ENCODE measurements around the gene CAPN8.

CAPN8 gene

DNA sequence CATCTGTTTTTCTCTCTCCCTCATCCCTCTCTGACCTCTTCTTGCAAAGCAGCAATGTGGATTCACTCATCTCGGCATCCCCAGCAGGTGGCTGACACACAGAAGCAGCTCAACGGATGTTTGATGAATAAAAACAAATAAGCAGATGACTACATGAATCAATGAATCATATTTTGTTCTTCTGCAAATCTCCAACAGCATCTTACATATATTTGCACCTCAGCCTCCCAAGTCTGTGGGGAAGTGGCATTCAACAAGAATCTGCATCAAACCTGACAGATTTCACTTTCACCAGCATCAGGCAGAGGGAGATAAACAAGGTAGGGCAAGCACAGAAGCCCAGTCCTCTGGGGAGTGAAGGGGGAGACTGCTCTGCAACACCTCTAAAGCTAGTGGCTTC, 34.0 kb downstream of the CAPN8 start:
- Histone ChIP-seq H2AFZ (ENCODE audit: low read depth, low read length) (no peak overlapping the region), H3K27ac (ENCODE audit: low read length) (no peak overlapping the region), H3K4me3 (ENCODE audit: low read depth in 1 of 2, low read length in 2 of 2) (no peak overlapping the region), H3K9me3 (ENCODE audit: insufficient read depth, low read length, severe bottlenecking) (no peaks in the 10 kb centered on the region), H3K79me2 (ENCODE audit: insufficient read depth, low read length) (no peaks in the 10 kb centered on the region), H3K9ac (ENCODE audit: low read depth, low read length) (no peak overlapping the region), H3K4me1 (ENCODE audit: insufficient read depth, low read length) (no peaks in the 10 kb centered on the region), H3K36me3 (ENCODE audit: insufficient read depth, low read length) (no peaks in the 10 kb centered on the region), H4K20me1 (ENCODE audit: insufficient read depth, low read length) (no peaks in the 10 kb centered on the region), H3K4me2 (ENCODE audit: insufficient read depth, low read length) (no peak overlapping the region), H3K27me3 (ENCODE audit: insufficient read depth, low read length, poor library complexity) (peaks cover 15% of the 10 kb centered on the region)
- TF ChIP-seq CTCF (IDR thresholded peaks at IDR 0.05; ENCODE audit: borderline replicate concordance, extremely low read depth, low read length, poor library complexity, severe bottlenecking) = no peak
- no peak for TF ChIP-seq EZH2 (IDR thresholded peaks at IDR 0.05; ENCODE audit: borderline replicate concordance, low read depth, low read length, severe bottlenecking)
- DNase-seq (no peak), ATAC-seq (ENCODE audit: insufficient read depth, low read depth) (no peak)

GRCh38 chr1:223629126-223629457, 36.4 kb downstream of the CAPN8 start:
- ATAC-seq (ENCODE audit: insufficient read depth, low read depth) = no peak
- peaks cover 12% of the 10 kb centered on the region for H3K27me3 ChIP-seq (ENCODE audit: insufficient read depth, low read length, poor library complexity)
- no peak overlapping the region for H2AFZ ChIP-seq (ENCODE audit: low read depth, low read length)
- no peaks in the 10 kb centered on the region for H4K20me1 ChIP-seq (ENCODE audit: insufficient read depth, low read length)
- H3K4me1 ChIP-seq (ENCODE audit: insufficient read depth, low read length) = no peaks in the 10 kb centered on the region
- H3K36me3 ChIP-seq (ENCODE audit: insufficient read depth, low read length) = no peaks in the 10 kb centered on the region
- H3K9ac ChIP-seq (ENCODE audit: low read depth, low read length) = no peak overlapping the region
- no peak overlapping the region for H3K4me2 ChIP-seq (ENCODE audit: insufficient read depth, low read length)
- H3K27ac ChIP-seq (ENCODE audit: low read length) = no peak overlapping the region
- no peak for TF ChIP-seq EZH2 (IDR thresholded peaks at IDR 0.05; ENCODE audit: borderline replicate concordance, low read depth, low read length, severe bottlenecking)
- TF ChIP-seq CTCF (IDR thresholded peaks at IDR 0.05; ENCODE audit: borderline replicate concordance, extremely low read depth, low read length, poor library complexity, severe bottlenecking) = no peak
- DNase-seq = no peak
- H3K4me3 ChIP-seq (ENCODE audit: low read depth in 1 of 2, low read length in 2 of 2) = no peak overlapping the region
- H3K79me2 ChIP-seq (ENCODE audit: insufficient read depth, low read length) = no peaks in the 10 kb centered on the region
- no peaks in the 10 kb centered on the region for H3K9me3 ChIP-seq (ENCODE audit: insufficient read depth, low read length, severe bottlenecking)

DNA sequence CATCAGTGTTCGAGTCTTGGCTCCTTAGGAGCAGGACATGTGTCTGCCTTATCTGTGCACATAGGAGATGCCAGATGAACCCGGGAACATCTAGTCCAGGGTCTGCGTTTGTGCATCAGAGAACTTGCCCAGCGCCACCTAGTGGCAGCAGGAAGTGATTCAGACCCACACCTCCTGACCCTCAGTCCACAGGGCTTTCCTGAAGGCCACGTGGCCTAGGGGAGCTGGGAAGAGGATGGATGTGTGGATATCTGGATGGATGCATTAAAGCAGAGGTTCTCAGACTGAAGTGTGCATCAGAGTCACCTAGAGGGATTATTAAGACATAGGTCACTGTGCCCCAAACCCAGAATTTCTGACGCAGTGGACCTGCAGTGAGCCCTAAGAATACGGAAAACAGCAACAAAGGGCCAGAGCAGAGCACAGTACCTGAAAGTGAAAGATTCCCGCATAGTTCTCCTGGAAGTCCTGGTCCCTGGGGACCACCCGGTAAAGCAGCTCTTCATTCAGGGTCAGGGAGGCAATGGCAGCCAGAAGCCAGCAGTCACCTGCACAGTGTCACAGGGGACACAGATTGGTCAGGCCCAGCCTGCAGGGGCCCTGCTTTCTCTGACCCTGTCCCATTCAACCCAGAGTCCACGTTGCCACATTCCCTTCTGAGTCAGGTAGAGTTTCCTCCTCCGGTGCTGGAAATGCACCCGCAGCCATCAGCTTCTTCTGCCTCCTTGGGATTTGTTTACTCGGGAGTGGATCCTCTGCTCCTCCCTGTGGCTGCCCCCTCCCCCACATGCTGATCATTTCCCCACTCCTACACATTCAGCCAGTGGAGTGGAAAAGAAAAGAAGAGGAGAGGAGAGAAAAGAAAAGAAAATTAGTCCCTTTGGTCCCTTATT, 37.0 kb downstream of the CAPN8 start:
- TF ChIP-seq EZH2 (IDR thresholded peaks at IDR 0.05; ENCODE audit: borderline replicate concordance, low read depth, low read length, severe bottlenecking) = no peak
- TF ChIP-seq CTCF (IDR thresholded peaks at IDR 0.05; ENCODE audit: borderline replicate concordance, extremely low read depth, low read length, poor library complexity, severe bottlenecking) = peak; percentile 79
- Histone ChIP-seq H3K27me3 (ENCODE audit: insufficient read depth, low read length, poor library complexity) (peaks cover 12% of the 10 kb centered on the region), H3K4me3 (ENCODE audit: low read depth in 1 of 2, low read length in 2 of 2) (no peak overlapping the region), H3K4me2 (ENCODE audit: insufficient read depth, low read length) (no peak overlapping the region), H3K27ac (ENCODE audit: low read length) (no peak overlapping the region), H3K9me3 (ENCODE audit: insufficient read depth, low read length, severe bottlenecking) (no peaks in the 10 kb centered on the region), H2AFZ (ENCODE audit: low read depth, low read length) (no peak overlapping the region), H3K36me3 (ENCODE audit: insufficient read depth, low read length) (no peaks in the 10 kb centered on the region), H3K79me2 (ENCODE audit: insufficient read depth, low read length) (no peaks in the 10 kb centered on the region), H4K20me1 (ENCODE audit: insufficient read depth, low read length) (no peaks in the 10 kb centered on the region), H3K9ac (ENCODE audit: low read depth, low read length) (no peak overlapping the region), H3K4me1 (ENCODE audit: insufficient read depth, low read length) (no peaks in the 10 kb centered on the region)
- DNase-seq (peak; percentile 43), ATAC-seq (ENCODE audit: insufficient read depth, low read depth) (peak; percentile 79)

Data from DND-41 (cell line).